ENCODE measurements around the gene MRPL18.

GRCh38 chr6:159819098-159819497, 28.8 kb downstream of the MRPL18 start:
- no peak for TF ChIP-seq MAX (IDR thresholded peaks at IDR 0.05; ENCODE audit: insufficient read depth, insufficient read length)
- no peak for TF ChIP-seq POLR2AphosphoS5 (IDR thresholded peaks at IDR 0.05; ENCODE audit: insufficient read depth, low read depth, low read length)
- TF ChIP-seq MYC (IDR thresholded peaks at IDR 0.05; ENCODE audit: low read depth, low read length) = no peak
- no peak for TF ChIP-seq CTCF (IDR thresholded peaks at IDR 0.05; ENCODE audit: extremely low read depth in 1 of 2, insufficient read depth in 1 of 2, low read depth in 1 of 2, low read length in 2 of 2)
- TF ChIP-seq POLR2A (IDR thresholded peaks at IDR 0.05; ENCODE audit: low read depth, low read length) = no peak

Data from endothelial cell of umbilical vein (primary cell).